LHCN-M2 (cell line): ENCODE data around the gene SUFU. TPM values are rescaled to one million over a fixed set of nuclear protein-coding genes. Genes with fewer than 3 reads are reported as not detected.
"Not testable (repeated sequence)": the region's sequence is repeated elsewhere in the genome, so short reads cannot be mapped to it uniquely, and the experiment has no call there.

Source experiments
- DNase-seq: peaks from one replicate; pipeline ENCODE4 v3.0.0-alpha.2; 2012; ENCODE audit warnings: low read depth
- total RNA-seq: library from RNA; depleted of rRNA; stranded (reverse); fragments of >200 nt; gene quantifications from 2 replicates; pipeline ENCODE4 v1.2.3, GENCODE V29; 2014

SUFU gene
- total RNA-seq, 1 experiment from 2014 or later, result 4.0 TPM

DNA sequence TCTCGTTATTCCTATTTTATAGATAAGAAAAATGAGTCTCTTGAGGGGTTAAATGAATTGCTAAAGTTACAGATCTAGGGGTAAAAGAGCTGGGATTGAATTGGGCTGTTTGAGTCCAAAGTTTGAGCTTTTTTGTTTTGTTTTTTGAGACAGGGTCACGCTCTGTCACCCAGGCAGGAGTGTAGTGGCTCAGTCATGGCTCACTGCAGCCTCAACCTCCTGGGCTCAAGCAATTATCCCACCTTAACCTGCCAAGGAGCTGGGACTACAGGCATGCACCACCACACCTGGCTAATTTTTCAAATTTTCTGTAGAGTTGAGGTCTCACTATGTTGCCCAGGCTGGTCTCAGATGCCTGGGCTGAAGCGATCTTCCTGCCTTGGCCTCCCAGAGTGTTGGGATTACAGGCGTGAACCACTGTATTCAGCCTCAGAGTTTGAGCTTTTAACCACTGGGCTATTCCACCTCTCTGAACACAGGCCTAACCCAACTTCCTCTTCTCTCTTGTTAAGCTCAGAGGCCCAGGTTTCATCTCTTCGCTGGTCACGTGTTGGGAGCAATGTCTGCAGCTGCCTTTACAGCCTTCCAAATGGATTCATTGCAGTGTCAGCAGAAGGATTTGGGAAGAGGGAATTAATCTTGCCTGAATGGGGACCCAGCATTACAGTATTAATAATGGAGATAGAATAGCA lies 8.0 kb downstream of the SUFU start:
- DNase-seq, result no peak

- no peak for DNase-seq
These were observed 10.9 kb downstream of the SUFU start for GRCh38 chr10:102514487-102515311.

- no peak for DNase-seq
These were observed 12.0 kb downstream of the SUFU start for GRCh38 chr10:102515724-102516123.

- DNase-seq, result no peak
These were observed 13.8 kb downstream of the SUFU start for GRCh38 chr10:102517553-102517952.

DNA sequence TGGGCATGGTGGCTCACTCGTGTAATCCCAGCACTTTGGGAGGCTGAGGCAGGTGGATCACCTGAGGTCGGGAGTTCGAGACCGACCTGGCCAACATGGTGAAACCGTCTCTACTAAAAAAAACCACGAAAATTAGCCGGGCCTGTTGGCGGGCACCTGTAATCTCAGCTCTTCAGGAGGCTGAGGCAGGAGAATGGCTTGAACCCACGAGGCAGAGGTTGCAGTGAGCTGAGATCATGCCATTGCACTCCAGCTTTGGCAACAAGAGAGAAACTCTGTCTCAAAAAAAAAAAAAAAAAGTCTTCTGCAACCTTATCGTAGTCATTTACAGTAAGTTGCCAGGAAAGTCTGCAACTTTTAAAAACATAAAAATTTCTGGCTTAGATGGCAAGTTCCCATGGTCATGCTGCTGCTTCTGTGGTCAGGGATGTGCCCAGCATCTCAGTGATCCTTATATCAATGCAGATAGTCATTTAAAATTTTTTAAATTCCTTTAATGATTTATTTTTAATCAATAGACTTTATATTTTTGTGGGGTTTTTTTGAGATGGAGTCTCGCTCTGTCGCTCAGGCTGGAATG lies 15.6 kb downstream of the SUFU start:
- no peak for DNase-seq

GRCh38 chr10:102522874-102523249 lies 19.1 kb downstream of the SUFU start:
- no peak for DNase-seq

DNA sequence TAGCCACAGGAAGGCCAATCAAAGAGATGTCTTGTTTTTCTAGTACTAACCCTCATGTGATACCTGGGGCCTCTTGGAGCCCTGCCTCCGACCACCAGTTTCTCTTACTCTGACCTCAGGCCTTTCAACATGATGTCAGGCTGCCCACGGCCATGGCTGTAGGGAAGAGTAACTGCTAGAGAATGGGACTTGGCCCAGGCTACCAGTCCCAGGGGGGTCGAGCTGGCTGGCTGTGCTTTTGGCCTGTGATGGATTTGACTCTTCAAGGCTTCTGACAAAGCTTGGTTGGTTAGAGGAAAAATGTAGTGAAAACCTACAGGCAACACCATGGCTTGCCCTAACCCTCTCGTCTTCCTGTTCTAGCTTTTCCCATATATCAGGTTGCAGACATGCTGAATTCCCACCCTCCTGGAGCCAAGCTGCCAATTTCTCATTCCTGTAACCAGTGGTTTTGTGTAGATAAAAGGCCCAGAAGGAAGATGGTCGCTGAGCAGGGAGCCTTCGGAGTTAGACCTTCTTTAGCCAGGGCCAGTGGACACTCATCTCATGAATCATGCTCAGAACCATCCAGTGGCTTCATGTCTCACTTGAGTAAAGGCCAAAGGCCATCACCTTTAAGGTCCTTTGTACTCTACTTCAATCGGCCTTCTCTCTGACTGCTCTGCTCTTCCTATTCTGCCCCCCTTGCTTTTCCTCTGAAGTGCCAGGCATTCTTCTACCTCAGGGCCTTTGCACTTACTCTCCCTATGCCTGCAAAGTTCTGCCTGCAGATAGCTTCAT lies 19.7 kb downstream of the SUFU start:
- peak; percentile 47 for DNase-seq

GRCh38 chr10:102524746-102525145 lies 21.0 kb downstream of the SUFU start:
- DNase-seq, result no peak

DNA sequence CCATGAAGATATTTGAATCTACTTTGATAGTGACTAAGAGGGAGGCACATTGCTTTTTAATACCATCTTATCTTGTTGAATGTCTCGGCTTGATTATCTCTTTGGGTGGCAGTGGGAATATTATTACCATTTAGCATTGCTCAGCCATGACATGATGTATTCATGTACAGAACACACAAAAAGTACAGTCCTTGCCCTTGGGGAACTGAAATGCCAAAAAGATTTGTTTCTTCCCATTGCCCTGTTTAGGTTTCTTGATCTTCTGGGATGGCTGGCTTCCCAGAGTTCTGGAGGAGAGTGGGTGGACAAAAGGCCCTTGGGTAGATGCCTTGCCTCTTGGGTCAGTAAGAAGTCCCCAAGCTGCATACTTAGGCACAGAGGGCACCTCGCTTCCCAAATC lies 23.8 kb downstream of the SUFU start:
- DNase-seq, result no peak

DNA sequence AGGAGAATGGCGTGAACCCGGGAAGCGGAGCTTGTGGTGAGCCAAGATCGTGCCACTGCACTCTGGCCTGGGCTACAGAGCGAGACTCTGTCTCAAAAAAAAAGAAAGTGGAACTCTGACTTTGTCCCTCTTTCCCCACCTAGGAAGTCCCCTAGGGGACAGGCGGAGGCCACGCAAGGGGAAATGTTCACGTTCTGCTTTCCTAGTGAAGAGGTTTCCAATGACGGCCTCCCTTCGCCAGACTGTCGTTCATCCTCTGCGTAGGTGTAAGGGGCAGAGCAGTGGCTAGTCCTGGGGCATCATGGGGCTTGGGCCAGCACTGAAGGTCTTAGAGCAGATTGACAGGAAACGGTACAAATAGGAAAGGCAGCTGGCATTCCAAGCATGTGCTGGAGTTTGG lies 30.6 kb downstream of the SUFU start:
- DNase-seq, result no peak

- not testable (repeated sequence) for DNase-seq
These were observed 31.2 kb downstream of the SUFU start for GRCh38 chr10:102534966-102535365.

DNA sequence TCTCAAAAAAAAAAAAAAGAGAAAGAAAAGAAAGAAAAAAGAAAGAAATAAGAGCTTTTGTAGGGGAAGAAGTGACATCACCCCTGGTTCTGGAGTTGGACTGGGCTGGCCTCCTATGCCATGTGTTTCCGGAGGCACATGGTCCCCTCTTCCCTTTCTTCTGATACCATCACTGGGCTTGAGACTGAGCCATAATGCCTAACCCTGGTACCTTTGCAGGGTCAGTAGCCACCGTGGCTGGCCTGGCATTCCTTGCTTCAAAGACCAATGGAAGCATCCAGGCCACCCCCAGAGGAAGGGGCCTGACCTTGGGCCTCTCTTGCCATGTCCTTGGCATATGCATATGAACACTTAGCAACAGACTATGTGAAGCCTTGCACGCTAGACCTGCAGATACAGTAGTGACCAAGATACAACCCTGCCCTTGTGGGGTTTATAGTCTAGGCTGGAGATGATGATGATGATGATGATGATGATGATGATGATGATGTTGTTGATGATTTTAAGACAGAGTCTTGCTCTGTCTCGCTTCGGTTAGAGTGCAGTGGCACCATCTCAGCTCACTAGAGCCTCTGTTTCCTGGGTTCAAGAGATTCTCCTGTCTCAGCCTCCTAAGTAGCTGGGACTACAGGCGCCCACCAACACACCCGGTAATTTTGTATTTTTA lies 31.8 kb downstream of the SUFU start:
- DNase-seq, result no peak

GRCh38 chr10:102537367-102537766 lies 33.6 kb downstream of the SUFU start:
- DNase-seq, result no peak

- no peak for DNase-seq
These were observed 34.2 kb downstream of the SUFU start for GRCh38 chr10:102537948-102538347.

DNA sequence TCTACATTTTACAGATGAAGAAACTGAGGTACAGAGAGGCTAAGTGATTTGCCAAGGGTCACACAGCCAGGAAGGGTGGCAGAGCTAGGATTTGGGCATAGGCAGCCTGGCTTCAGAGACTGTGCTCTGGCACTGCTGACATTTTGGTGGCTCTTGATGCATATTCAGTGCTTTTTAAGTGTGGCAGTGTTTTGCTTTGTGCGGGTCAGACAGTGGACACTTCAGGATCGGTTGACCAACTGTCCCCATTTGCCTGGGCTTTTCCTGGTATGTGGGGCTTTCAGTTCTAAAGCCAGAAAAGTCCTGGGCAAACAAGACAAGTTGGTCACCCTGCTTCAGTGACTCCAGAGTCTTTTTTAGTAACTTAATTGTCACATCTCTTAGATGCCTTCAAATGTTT lies 35.0 kb downstream of the SUFU start:
- DNase-seq, result no peak

DNA sequence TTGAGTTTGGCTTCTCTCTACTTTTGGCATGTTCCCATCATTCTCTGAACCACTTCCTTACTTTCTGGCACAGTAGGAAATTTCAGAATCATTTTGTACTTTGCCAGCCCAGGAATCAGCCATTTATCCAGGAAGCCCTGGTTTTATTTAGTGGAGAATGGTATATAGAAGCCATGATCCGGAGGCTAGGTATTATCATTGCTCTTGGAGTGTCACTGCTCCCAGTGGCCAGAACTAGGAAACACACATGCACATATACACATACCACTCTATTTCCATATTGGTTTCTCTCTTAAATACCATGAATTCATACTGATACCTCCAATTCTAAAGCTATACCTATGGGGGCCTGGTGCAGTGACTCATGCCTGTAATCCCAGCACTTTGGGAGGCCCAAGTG lies 36.3 kb downstream of the SUFU start:
- DNase-seq, result peak; percentile 17

DNA sequence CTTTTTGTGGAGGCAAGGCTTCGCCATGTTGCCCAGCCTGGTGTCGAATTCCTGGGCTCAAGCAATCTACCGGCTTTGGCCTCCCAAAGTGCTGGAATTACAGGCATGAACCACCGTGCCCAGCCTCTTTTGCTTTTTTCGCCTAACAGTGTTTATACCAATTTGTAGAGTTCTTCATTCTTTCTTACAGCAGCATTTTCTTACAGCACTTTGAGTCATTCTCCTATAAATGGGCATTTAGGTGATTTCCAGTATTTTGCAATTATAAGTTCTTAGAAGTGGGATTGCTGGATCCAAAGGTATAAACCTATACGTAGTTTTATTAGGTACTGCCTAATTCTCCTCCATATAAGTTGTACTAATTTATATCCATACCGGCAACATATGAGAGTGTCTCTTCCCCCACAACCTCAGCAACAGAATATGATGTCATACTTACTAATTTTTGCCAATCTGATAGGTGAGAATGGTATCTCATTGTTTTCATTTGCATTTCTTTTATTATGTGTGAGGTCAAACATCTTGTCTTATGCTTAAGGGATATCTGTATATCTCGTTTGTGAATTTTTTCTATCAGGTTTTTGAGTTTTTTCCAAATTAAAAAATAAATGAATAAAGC lies 39.1 kb downstream of the SUFU start:
- DNase-seq, result no peak

GRCh38 chr10:102545265-102545871 lies 41.6 kb downstream of the SUFU start:
- DNase-seq, result no peak

DNA sequence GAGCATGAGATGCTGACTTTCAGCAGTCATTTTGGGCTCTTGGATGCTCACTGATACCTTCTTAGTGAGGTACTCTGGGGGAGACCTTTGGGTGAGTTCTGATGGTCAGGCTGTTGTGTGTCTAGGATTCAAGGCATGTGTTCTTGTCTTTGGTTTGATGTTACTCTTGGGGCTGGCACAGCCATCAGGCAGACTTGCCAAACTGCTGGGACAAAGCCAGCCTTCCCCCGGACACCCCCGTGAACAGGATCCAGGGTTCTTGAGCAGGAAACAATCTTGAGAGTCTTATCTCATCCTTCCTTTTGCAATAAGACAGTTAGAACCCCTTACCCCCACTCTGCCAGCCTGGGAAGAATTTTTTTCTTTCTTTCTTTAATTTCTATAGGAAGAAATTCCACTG lies 42.2 kb downstream of the SUFU start:
- no peak for DNase-seq

- no peak for DNase-seq
These were observed 43.0 kb downstream of the SUFU start for GRCh38 chr10:102546606-102547320.
